Measurements from ENCODE around the gene PADI3.

PADI3 gene

DNA sequence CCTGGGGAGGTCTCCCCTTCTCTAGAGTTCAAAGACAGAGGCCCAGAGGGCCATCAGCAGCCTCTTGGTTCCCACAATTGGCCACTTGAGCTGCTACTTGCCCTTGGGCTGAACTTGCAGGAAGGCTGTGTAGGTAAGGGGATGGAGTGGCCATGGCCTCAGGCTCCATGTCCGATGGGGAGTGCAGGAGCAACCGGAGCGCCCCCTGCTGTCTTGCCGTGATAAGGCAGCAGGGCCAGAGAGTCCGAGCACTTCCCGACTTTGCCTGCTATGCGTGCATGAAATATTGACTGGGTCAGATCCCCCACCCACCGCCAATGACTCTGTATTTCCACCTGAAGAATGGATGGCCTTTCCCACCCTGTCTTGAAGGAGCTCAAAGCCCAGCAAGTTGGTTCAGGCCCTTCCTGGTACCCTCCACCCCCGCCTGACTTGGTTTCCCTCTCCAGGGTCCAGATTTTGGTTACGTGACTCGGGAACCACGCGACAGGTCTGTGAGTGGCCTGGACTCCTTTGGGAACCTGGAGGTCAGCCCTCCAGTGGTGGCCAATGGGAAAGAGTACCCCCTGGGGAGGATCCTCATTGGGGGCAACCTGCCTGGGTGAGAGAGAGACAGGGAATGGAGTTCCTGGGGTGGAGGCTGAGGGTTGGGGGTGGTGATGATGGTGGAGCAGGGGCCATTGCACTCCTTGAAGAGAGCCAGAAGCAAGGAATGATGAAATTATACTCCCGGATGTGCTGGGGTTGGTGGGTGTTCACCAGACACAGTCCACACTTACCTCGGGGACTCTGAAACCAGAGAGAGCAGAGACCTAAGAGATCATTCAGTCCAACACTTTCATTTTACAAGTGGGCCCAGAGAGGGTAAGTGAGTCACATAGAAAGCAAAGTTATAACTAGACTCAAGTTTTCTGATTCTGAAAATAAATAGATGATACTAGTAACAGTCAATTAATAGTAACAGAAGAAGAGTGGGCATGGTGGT lies 25.6 kb downstream of the PADI3 start:
- DNase-seq (ENCODE audit: low spot score): peak; percentile 8

DNA sequence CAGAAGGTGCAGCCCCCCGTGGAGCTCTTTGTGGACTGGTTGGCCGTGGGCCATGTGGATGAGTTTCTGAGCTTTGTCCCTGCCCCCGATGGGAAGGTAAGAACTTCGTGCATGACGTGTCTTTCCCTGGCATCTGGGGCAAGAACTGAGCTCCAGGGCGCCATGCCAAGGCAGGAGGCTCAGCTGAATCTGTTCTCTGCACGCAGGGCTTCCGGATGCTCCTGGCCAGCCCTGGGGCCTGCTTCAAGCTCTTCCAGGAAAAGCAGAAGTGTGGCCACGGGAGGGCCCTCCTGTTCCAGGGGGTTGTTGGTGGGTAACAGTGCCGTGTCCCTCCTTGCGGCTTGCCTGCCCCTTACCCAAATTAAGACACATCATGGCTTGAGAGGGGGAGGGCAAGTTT lies 27.7 kb downstream of the PADI3 start:
- DNase-seq (ENCODE audit: low spot score): peak; percentile 29

DNA sequence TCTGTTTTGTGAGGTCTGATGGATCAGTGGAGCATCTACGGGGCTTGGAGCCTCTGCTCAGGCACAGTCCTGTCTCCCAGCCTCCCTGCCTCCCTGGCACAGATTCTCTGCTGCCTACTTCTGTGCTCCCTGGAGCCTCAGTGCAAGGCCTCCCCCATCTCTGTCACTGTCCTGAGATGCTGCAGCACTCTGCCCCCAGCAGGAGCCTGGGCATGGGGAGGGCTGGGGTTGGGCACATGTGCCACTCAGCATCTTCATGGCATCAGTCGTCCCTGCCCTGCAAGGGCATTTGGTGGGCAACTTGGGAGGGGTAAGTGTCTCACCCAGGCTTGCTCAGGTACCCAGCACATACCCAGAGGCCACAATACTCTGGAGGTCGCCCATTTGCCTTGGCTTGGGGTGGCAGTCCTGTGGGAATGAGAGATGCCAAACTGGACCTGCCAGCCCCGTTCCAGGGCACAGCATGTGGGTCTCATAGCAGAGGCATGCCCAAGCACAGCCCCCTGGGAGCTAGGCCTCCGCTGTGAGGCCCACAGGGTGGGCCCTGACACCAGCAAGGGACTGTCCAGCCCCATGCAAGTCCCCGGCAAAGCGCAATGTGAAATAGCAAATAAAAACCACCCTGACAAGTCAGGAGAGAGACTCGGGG lies 28.7 kb downstream of the PADI3 start:
- DNase-seq (ENCODE audit: low spot score): no peak

DNA sequence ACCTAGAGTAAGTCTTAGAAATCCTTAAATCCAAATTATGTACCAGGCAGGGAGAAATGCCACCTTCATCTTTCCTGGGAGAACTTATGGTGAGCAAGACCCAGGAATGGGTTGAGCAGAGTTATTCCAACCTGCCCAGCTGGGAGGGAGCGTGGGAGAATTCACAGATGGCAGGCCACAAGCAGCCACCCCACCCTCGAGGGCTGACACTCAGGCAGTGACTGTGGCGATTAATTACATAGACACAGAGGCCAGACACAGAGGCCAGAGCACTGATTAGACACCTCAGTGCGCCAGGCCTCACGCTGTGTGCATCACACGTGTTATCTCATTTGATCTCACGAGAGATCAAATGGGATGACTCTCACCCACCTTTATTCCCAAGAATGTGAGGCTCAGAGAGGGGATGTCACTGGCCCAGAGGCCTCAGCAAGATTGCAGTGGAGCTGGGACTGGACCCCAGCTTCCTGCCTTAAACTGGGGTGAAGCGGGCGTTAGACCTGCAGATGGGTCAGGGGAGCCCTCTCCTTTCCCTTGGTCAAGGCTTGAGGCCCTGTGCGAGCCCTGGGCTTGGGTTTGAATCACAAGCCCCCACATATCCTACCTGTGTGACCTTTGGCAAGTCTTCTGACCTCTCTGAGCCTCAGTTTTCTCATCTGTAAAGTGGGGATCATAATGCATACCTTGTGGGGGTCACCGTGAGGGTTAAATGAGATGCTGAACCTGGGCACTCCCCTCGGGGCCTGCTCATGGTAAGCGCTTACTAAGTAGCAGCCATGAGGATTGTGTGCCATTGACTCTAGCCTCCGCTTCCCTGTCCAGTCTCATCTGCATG lies 30.3 kb downstream of the PADI3 start:
- DNase-seq (ENCODE audit: low spot score): no peak

DNA sequence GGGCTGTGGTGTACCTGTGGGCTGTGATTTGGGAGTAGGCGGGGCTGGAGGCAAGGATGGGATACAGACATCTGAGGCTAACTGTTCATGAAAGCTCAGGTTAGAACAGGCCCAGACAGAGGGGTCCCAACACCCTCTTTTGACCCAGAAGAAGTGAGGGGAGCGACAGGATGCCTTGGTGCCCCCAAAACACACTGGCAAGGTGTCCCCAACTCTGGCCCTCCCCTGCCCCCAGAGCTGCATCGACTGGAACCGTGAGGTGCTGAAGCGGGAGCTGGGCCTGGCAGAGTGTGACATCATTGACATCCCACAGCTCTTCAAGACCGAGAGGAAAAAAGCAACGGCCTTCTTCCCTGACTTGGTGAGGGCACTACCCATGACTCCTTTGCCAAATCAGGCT lies 31.5 kb downstream of the PADI3 start:
- DNase-seq (ENCODE audit: low spot score): no peak

DNA sequence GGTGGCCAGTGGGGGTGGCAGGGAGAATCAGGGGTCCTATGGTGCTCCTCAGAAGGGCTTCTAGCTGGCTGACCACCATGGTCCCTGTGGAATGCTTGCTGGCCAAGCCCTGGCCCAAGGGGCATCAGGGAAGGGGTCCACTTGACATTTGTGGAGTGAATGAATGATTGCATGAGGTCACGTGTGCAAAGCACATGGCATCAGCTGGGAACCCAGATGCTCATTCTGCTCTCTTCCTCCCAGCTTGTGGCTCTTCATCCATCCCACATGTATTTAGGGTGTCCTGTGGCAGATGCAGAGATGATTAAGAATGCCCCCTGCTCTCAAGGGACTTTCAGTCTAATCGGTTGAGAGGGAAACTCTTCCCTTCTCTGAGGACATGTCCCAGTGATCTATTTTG lies 32.0 kb downstream of the PADI3 start:
- DNase-seq (ENCODE audit: low spot score): no peak

DNA sequence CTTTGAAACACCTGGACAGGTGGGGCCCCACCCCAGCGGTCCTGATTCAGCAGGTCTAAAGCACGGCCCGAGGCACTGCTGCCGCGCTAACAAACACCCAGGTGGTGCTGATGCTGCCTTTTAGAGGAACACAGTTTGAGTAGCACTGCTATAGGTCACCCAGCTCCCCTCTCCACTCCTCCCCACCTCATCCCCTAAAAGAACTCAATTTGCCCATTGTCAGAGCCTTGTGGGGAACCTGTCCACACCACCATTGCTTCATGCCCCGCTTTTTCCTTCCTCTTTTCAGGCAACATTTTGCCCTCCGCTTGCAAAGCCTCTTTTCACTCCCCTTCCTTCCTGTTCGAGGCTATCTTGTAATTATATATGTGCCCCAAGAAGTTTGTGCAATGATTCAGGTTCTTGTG lies 32.9 kb downstream of the PADI3 start:
- peak; percentile 39 for DNase-seq (ENCODE audit: low spot score)

DNA sequence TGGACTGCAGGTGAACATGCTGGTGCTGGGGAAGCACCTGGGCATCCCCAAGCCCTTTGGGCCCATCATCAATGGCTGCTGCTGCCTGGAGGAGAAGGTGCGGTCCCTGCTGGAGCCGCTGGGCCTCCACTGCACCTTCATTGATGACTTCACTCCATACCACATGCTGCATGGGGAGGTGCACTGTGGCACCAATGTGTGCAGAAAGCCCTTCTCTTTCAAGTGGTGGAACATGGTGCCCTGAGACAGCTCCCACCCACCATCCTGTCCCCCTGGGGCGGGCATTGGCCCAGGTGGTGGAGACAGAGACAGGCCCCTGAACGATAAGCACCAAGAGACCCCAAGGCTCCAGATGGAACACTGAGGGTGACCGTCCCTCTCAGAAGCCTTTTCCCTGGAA lies 33.9 kb downstream of the PADI3 start:
- no peak for DNase-seq (ENCODE audit: low spot score)

DNA sequence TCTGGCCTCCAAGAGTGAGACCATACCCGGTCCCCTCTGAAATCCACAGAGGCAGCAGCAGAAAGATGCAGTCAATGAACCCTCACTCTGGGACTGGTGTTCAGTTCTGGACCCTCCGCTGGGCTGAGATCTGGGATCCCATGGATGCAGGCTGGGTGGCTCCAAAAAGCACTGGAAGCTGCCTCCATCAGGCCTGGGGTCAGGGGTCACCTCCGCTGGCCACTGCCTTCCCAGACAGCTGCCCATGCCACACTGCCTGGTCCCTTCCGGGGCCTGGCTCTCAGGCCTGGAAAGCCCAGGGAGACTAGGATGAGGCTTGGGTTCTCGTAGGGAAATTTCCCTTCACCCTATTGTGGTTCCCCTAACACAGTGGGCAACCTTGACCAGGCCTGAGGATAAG lies 37.7 kb downstream of the PADI3 start:
- no peak for DNase-seq (ENCODE audit: low spot score)

DNA sequence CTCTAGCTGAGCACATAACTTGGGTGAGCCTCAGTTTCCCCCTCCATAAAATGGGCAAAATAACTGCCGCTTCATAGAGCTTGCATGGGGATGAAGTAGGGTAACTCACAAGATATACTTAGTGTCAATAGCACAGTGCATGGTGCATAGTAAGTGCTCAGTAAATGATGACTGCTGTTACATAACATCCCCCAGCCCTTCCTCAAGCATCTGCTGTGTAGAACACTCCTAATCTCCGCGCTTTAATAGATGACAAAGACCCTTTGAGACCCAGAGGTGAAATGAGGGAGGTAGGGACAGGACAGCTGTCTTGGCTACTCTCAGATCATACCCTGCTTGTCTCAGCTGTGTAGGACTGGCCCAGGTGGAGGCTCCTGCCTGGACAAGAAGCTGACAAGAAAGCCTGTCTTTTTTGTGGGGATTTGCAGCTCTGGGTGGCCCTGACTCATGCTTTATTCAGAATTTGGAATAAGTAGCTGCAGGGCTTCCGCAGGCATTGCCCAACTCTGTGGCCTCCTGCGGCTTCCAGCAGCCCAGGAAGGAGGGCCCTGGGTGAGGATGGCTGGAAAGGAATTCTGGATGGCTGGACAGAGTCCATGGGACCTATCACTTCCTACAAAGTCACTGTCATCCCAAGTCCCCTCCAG lies 38.4 kb downstream of the PADI3 start:
- DNase-seq (ENCODE audit: low spot score): no peak

DNA sequence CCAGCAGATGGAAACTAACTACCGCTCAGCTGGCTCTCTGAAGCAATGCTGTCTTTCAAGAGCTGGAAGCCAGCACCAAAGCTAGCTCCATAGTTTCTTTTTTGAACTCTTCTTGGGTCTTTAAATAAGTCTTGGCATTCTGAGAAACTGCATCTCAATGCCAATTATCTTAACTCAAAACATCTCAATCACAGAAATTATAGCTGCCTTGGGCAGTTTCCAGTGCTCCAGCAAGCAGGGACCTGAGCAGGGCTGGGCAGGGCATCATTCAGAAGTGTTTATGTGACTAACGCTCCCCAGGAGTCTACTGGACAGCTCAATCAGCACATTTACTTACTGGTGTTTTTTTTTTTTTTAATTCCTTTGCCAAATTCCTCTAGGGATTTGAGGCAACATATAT lies 40.8 kb downstream of the PADI3 start:
- DNase-seq (ENCODE audit: low spot score): no peak

DNA sequence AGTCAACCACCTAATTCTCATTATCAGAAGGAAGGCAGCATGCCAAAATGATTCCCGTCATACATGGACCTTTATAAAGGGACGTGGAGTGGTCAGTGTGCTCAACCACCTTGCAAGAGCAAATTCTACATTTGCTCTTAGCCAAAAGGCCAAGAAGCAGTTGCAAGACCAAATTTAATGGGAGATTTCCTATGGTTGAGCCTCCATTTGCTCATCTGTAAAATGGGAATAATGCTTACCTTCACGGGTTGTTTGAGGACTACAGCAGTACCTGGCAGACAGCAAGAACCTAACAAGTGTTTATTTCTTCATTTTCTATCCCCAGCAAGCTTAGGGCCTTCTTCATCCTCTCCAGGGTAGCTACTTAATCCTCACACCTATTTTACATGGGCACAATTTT lies 41.7 kb downstream of the PADI3 start:
- no peak for DNase-seq (ENCODE audit: low spot score)

DNA sequence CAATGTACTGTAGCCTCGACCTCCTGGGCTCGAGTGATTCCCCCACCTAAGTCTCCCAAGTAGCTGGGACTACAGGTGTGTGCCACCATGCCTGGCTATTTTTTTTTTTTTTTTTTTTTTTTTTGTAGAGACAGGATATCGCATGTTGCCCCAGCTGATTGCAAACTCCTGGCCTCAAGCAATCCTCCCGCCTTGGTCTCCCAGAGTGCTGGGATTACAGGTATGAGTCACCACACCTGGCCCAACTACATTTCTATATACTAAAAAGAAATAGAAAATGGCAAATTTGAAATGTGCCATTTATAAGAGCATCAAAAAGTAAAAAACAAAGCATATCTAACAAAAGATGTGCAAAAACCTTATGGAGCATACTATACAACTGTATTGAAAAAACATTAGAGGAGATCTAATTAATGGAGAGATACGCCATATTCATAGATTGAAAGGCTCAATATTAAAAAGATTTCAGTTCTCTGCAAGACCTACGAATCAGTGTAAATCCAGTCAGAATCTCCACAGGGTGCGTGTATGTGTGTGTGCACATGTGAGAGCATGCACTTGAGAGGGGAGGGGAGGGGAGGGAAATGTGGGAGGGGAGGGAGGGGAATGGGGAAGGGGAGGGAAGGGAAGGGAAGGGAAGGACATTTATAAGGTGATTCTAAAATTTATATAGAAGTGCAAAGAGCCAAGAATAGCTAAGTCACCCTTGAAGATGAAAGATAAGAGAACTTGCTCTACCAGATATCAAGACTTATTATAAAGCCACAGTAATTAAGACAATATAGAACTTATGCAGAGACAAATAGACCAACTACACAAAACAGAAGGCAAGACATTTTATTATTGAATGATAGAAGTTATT lies 43.6 kb downstream of the PADI3 start:
- no peak for DNase-seq (ENCODE audit: low spot score)

DNA sequence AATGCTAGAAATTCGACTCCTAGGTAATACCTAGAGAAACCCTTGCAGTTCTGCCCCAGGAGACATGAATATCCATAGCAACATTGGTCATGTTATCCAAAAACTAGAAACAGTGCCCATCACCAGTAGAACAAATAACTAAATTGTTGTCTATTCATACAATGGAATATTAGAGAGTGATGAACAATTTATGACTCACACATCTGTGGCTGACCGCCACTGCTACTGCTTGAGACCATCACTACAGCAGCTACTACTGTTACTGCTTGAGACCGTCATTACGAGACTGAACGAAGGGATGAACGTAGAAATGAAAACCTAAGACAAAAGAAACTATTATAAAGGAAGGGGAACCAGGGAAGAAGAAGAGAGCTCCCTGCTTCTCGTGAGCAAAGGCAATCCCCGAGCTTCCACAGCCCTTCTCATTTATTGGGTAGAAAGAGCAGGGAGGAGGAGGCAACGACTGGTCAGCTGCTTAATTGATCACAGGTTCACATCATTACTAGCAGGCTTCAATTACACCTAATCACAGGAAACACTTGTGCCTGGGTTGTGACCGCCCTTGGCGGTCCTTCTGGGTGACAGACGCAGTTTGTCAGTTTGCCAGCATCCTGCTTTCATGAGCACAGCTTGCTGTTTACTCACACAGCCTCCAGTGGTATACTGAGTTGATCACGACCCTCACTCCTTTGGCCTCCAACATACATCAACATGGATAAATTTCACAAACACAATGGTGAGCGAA lies 45.0 kb downstream of the PADI3 start:
- DNase-seq (ENCODE audit: low spot score): no peak

DNA sequence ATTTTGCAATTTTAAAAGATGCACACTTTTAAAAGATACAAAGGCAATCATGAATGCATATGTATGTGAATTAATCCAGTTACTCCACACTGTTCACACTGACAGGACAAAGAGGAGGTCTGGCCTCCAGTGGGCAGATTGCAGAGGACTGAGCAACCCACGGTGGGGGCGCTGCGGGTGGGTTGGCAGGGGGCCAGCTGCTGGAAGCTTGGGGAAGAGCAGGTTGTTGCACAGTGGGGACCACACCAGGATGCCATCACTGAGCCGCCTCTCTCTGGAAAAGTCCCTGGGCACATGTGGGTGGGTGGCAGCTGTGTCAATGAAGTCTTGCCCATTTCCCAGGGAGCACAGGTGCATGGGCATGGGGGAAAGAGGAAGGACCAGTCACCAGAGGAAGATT lies 46.4 kb downstream of the PADI3 start:
- DNase-seq (ENCODE audit: low spot score): no peak

DNA sequence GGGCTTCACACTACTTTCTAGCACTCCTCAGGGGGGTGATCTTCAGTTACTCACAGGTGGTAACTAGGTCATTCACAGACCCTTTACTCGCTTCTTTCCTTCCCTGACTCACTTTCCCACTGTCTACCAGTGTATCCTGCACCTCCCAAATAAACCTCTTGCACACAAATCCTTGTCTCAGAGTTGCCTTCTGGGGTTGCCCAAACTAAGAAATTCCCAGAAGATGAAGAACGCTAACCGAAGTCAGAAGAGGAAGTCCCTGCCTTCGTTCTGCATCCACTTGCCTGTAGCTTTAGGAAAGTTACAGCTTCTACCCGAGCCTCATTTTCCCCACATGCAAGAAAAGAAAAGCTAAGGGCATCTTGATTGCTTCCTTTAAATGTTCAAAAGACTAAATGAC lies 47.2 kb downstream of the PADI3 start:
- DNase-seq (ENCODE audit: low spot score): no peak

DNA sequence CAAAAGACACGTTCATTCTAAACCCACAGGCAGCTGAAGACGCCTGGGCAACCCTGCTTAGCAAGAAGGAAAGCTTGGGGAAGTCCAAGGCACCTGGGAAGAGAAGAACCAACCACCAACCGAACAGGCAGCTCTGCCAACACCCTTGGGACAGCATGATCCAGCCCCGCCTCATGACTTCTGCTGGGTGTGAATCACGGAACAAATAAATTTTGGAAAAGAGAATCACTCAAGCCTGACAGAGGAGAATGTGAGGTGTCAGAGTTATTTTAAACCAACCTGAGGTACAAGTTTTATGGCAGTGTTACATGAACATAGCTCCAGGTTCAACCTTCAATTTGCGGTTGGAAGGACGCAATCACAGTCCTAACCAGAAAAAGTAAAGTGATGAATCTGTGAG lies 49.1 kb downstream of the PADI3 start:
- no peak for DNase-seq (ENCODE audit: low spot score)

DNA sequence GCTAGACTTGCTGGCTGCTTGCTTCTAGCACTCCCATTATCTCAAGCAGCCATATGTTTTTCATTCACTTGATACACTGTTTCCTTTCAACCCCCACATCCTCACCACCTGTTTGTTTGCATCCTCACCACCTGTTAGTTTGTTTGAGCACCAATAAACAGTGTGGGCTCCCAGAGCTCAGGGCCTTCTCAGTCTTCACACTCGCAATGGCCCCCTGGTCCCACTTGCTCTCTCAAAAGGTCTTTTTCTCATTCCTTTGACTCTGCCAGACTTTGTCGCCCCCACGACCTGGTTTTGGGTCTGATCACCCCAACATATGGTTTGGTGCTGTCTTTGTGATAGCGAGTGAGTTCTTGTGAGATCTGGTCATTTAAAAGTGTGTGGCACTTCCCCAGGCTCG lies 52.9 kb downstream of the PADI3 start:
- DNase-seq (ENCODE audit: low spot score): no peak

DNA sequence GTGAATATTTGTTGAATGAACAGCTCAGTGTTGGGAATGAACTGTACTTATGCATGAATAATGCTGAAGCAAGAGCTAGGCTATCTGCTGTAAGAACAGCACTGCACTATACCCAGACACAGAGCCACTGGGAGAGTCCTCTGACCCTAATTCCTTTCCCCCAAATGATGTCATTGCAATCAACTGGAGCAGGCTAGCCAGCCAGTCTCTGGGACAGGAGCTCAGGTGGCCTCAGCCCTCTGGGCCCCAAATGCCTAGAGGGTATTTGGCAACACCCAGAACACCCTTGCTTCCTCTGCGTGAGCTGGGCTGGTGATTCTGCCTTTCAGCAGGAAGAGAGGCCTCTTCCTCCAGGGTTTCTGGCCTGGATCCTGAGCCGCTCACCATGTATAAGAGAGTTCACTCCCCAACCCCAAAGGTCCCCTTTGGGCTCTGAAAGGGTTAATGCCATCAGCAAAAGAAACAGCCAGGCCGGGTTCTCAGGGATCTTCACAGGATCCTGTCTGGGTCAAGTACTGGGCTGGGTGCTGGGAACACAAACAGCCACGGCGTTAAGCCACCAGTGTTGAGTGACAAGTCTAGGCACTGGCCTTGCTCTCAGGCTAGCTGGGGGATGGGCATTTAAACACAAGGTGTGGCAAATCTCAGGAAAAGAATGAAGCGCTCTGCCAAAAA lies 55.4 kb downstream of the PADI3 start:
- DNase-seq (ENCODE audit: low spot score): peak; percentile 15

DNA sequence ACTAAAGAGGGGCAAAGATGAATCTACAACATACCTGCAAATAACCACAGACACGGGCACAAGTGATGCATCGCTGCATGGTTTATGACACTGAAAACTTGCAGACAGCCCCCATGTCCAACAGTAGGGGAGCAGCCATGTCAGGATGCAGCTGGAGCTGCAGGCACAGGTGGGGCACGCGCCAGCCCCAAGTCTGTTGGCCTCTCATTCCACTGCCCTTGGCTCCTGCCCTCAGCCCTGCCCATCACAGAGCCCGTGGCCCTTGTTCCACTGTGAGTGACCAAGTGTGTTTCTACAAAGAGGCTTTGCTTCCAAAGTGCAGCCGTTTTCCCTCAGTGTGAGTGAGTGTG lies 55.9 kb downstream of the PADI3 start:
- DNase-seq (ENCODE audit: low spot score): no peak
